Skeletal muscle satellite cell (primary cell): ENCODE measurements around the gene EXOC4.

Experiments used
- H3K27me3 ChIP-seq: 2 replicates; pipeline ENCODE4 v1.7.0; 2013; ENCODE audit warnings: low read length; ENCODE audit not compliant: control insufficient read depth, insufficient read depth
- H3K36me3 ChIP-seq: 2 replicates; pipeline ENCODE4 v1.7.0; 2013; ENCODE audit warnings: mild to moderate bottlenecking, control low read depth, low read length; ENCODE audit not compliant: insufficient read depth
- H3K4me1 ChIP-seq: 2 replicates; pipeline ENCODE4 v1.7.0; 2013; ENCODE audit warnings: low read length; ENCODE audit not compliant: control insufficient read depth, insufficient read depth
- H3K4me2 ChIP-seq: 2 replicates; pipeline ENCODE4 v1.7.0; 2013; ENCODE audit warnings: mild to moderate bottlenecking, low read length
- H3K4me3 ChIP-seq: 2 replicates; pipeline ENCODE4 v1.7.0; 2013; ENCODE audit warnings: low read length
- H3K9ac ChIP-seq: 2 replicates; pipeline ENCODE4 v1.7.0; 2013; ENCODE audit warnings: mild to moderate bottlenecking, low read depth, low read length, moderate library complexity
- H3K9me3 ChIP-seq: replicated peaks from 2 replicates; pipeline ENCODE4 v1.7.0; 2013; ENCODE audit warnings: mild to moderate bottlenecking, control low read depth, low read length

Gene EXOC4

GRCh38 chr7:133606991-133607390 lies 354.1 kb downstream of the EXOC4 start:
- H3K9me3 ChIP-seq: no peaks in the 10 kb centered on the region
- no peak overlapping the region for H3K9ac ChIP-seq
- H3K27me3 ChIP-seq: no peaks in the 10 kb centered on the region
- no peak overlapping the region for H3K4me3 ChIP-seq
- no peaks in the 10 kb centered on the region for H3K36me3 ChIP-seq
- H3K4me1 ChIP-seq: peaks cover 6% of the 10 kb centered on the region
- H3K4me2 ChIP-seq: no peak overlapping the region

- no peak overlapping the region for H3K9ac ChIP-seq
- no peaks in the 10 kb centered on the region for H3K4me1 ChIP-seq
- H3K4me2 ChIP-seq: no peak overlapping the region
- no peaks in the 10 kb centered on the region for H3K36me3 ChIP-seq
- no peaks in the 10 kb centered on the region for H3K9me3 ChIP-seq
- H3K4me3 ChIP-seq: no peak overlapping the region
- no peaks in the 10 kb centered on the region for H3K27me3 ChIP-seq
Measured at GRCh38 chr7:133609806-133610205, 356.9 kb downstream of the EXOC4 start.

- H3K4me1 ChIP-seq: no peaks in the 10 kb centered on the region
- no peak overlapping the region for H3K4me3 ChIP-seq
- no peak overlapping the region for H3K4me2 ChIP-seq
- H3K27me3 ChIP-seq: no peaks in the 10 kb centered on the region
- no peaks in the 10 kb centered on the region for H3K9me3 ChIP-seq
- no peaks in the 10 kb centered on the region for H3K36me3 ChIP-seq
- H3K9ac ChIP-seq: no peak overlapping the region
Measured at GRCh38 chr7:133611955-133612354, 359.1 kb downstream of the EXOC4 start.

GRCh38 chr7:133613250-133613790 lies 360.4 kb downstream of the EXOC4 start:
- H3K9me3 ChIP-seq: no peaks in the 10 kb centered on the region
- H3K4me2 ChIP-seq: no peak overlapping the region
- H3K4me1 ChIP-seq: no peaks in the 10 kb centered on the region
- H3K36me3 ChIP-seq: no peaks in the 10 kb centered on the region
- H3K4me3 ChIP-seq: no peak overlapping the region
- H3K9ac ChIP-seq: no peak overlapping the region
- H3K27me3 ChIP-seq: no peaks in the 10 kb centered on the region

- Histone ChIP-seq H3K9ac (no peak overlapping the region), H3K9me3 (no peaks in the 10 kb centered on the region), H3K4me1 (no peaks in the 10 kb centered on the region), H3K4me2 (no peak overlapping the region), H3K4me3 (no peak overlapping the region), H3K27me3 (no peaks in the 10 kb centered on the region), H3K36me3 (no peaks in the 10 kb centered on the region)
Measured at GRCh38 chr7:133614251-133614650, 361.4 kb downstream of the EXOC4 start.

- no peak overlapping the region for H3K9ac ChIP-seq
Measured at GRCh38 chr7:133618970-133619369, 366.1 kb downstream of the EXOC4 start.

GRCh38 chr7:133619491-133619890 lies 366.6 kb downstream of the EXOC4 start:
- no peaks in the 10 kb centered on the region for H3K36me3 ChIP-seq
- no peak overlapping the region for H3K4me3 ChIP-seq
- no peaks in the 10 kb centered on the region for H3K9me3 ChIP-seq
- no peaks in the 10 kb centered on the region for H3K27me3 ChIP-seq
- H3K4me1 ChIP-seq: no peaks in the 10 kb centered on the region
- no peak overlapping the region for H3K4me2 ChIP-seq
- no peak overlapping the region for H3K9ac ChIP-seq

More at GRCh38 chr7:133618970-133619369, 366.1 kb downstream of the EXOC4 start:
- Histone ChIP-seq H3K4me2 (no peak overlapping the region), H3K27me3 (no peaks in the 10 kb centered on the region), H3K4me1 (no peaks in the 10 kb centered on the region), H3K4me3 (no peak overlapping the region), H3K36me3 (no peaks in the 10 kb centered on the region), H3K9me3 (no peaks in the 10 kb centered on the region)

- no peaks in the 10 kb centered on the region for H3K9me3 ChIP-seq
- H3K4me3 ChIP-seq: no peak overlapping the region
- H3K4me1 ChIP-seq: no peaks in the 10 kb centered on the region
- no peak overlapping the region for H3K4me2 ChIP-seq
- H3K36me3 ChIP-seq: no peaks in the 10 kb centered on the region
- no peaks in the 10 kb centered on the region for H3K27me3 ChIP-seq
- no peak overlapping the region for H3K9ac ChIP-seq
Measured at GRCh38 chr7:133623721-133624120, 370.8 kb downstream of the EXOC4 start.

GRCh38 chr7:133625046-133625445 lies 372.2 kb downstream of the EXOC4 start:
- Histone ChIP-seq H3K4me3 (no peak overlapping the region), H3K36me3 (no peaks in the 10 kb centered on the region)

GRCh38 chr7:133629701-133630100 lies 376.8 kb downstream of the EXOC4 start:
- Histone ChIP-seq H3K9me3 (no peaks in the 10 kb centered on the region), H3K9ac (no peak overlapping the region), H3K27me3 (no peaks in the 10 kb centered on the region), H3K4me1 (peaks cover 5% of the 10 kb centered on the region), H3K4me3 (no peak overlapping the region), H3K4me2 (no peak overlapping the region), H3K36me3 (no peaks in the 10 kb centered on the region)

More at GRCh38 chr7:133625046-133625445, 372.2 kb downstream of the EXOC4 start:
- Histone ChIP-seq H3K9ac (no peak overlapping the region), H3K4me2 (no peak overlapping the region), H3K9me3 (no peaks in the 10 kb centered on the region), H3K27me3 (no peaks in the 10 kb centered on the region), H3K4me1 (no peaks in the 10 kb centered on the region)

- no peaks in the 10 kb centered on the region for H3K36me3 ChIP-seq
- H3K9ac ChIP-seq: no peak overlapping the region
- H3K4me1 ChIP-seq: peaks cover 5% of the 10 kb centered on the region
- no peaks in the 10 kb centered on the region for H3K9me3 ChIP-seq
- no peak overlapping the region for H3K4me3 ChIP-seq
- no peaks in the 10 kb centered on the region for H3K27me3 ChIP-seq
- no peak overlapping the region for H3K4me2 ChIP-seq
Measured at GRCh38 chr7:133633055-133633454, 380.2 kb downstream of the EXOC4 start.

GRCh38 chr7:133635541-133635940 lies 382.7 kb downstream of the EXOC4 start:
- no peak overlapping the region for H3K4me3 ChIP-seq
- H3K4me1 ChIP-seq: peaks cover 5% of the 10 kb centered on the region
- H3K4me2 ChIP-seq: no peak overlapping the region
- H3K9me3 ChIP-seq: no peaks in the 10 kb centered on the region
- no peak overlapping the region for H3K9ac ChIP-seq
- no peaks in the 10 kb centered on the region for H3K27me3 ChIP-seq
- H3K36me3 ChIP-seq: no peaks in the 10 kb centered on the region
